Measurements from ENCODE around the gene KLF11.

DNA sequence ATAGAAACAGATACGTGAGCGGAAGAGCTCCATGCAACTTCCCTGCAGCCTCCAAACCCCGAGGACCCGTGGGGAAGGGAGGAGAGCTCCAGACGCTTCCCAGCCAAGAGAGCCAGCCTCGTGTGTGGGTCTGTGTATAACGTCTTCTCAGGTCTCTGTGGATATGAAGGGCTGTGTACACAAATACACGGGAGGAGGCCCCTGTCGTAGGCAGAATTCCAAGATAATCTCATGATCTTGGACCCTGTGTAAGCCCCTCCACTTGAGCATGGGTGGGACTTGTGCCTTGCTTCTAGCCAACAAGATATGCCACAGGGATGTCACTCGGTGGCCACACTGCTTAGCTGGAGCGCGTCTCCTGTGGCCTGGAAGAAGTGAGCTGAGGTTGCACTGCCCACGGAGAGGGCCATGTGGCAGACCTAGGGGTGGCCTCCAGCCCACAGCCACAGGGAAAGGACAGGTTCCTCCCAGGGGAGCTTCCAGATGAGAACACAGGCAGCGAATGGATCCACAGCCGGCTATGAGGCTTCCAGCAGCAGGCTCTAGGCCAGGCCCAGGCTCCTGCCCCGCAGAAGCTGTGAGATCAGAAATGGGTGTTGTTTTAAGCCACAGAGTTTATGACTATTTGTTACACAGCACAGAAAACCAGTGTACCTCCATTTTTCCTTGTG is 15.6 kb upstream of the KLF11 start:
- TF ChIP-seq POLR2AphosphoS5 (IDR thresholded peaks at IDR 0.05) (no peak), POLR2A (IDR thresholded peaks at IDR 0.05) (no peak)

Measured in stomach (tissue), 4 donors.